ENCODE results near the gene PIP4K2A. TPM values are rescaled to one million over a fixed set of nuclear protein-coding genes. Genes with fewer than 3 reads are reported as not detected.

PIP4K2A gene
- total RNA-seq, 6 donors from 2014 or later = 20.5 to 70.2 (median 34.4) TPM

DNA sequence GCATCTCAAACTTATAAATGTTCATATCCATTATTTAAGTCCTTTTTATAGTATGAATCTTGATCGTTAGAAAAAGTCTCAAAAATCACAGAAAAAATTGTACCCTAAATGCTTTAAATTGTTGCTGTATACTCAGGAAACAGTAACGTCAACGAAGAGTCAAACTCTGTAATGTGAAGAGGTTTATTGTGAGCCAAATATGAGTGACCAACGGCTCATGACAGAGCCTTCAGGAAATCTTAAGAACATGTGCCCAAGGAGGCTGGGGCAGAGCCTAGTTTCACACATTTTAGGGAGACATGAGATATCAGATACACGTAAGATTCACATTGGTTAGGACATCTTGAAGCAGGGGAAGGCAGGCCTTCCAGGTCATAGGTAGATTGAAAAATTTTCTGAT is 86.1 kb downstream of the PIP4K2A start:
- ATAC-seq (ENCODE audit: low FRiP score in 2 of 2) (no peak), DNase-seq (no peak)
- TF ChIP-seq, protein P1, sequence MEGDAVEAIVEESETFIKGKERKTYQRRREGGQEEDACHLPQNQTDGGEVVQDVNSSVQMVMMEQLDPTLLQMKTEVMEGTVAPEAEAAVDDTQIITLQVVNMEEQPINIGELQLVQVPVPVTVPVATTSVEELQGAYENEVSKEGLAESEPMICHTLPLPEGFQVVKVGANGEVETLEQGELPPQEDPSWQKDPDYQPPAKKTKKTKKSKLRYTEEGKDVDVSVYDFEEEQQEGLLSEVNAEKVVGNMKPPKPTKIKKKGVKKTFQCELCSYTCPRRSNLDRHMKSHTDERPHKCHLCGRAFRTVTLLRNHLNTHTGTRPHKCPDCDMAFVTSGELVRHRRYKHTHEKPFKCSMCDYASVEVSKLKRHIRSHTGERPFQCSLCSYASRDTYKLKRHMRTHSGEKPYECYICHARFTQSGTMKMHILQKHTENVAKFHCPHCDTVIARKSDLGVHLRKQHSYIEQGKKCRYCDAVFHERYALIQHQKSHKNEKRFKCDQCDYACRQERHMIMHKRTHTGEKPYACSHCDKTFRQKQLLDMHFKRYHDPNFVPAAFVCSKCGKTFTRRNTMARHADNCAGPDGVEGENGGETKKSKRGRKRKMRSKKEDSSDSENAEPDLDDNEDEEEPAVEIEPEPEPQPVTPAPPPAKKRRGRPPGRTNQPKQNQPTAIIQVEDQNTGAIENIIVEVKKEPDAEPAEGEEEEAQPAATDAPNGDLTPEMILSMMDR (IDR thresholded peaks at IDR 0.05) = no peak
- TF ChIP-seq POLR2A (IDR thresholded peaks at IDR 0.05) = no peak
- no peak for TF ChIP-seq EP300 (IDR thresholded peaks at IDR 0.05)
- no peak for TF ChIP-seq POLR2AphosphoS5 (IDR thresholded peaks at IDR 0.05)
- Histone ChIP-seq H3K4me1 (peaks cover 35 to 61% (median 49%) of the 10 kb centered on the region in 4 donors), H3K9me3 (no peaks in the 10 kb centered on the region), H3K27ac (no peak overlapping the region), H3K27me3 (no peaks in the 10 kb centered on the region), H3K4me3 (no peak overlapping the region), H3K36me3 (no peaks in the 10 kb centered on the region)
- WGBS, 2 donors = 66 to 78% methylated on average over 5 of the region's 5 CpGs

DNA sequence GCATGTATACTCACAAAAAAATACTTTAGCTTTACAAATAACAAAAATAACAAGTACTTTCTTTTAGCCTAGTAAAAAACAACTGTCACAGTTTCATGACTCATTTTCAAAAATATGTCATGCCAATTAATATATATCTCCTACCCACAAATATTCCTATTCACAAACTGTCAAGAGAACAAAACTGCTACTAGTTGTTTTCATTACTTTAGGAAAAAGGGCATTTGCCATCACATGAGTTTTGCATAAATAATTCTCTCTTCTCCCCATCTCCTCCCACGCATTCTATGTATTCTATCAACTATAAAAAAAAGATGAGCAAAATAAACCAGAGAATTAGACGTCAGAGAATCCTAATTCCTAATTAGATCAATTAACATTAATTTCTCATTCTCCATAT is 87.6 kb downstream of the PIP4K2A start:
- Histone ChIP-seq H3K36me3 (no peaks in the 10 kb centered on the region), H3K27me3 (no peaks in the 10 kb centered on the region), H3K4me1 (peaks cover 38 to 66% (median 52%) of the 10 kb centered on the region in 4 donors), H3K9me3 (no peaks in the 10 kb centered on the region), H3K4me3 (no peak overlapping the region), H3K27ac (no peak overlapping the region)
- no peak for ATAC-seq (ENCODE audit: low FRiP score in 2 of 2)
- TF ChIP-seq POLR2A (IDR thresholded peaks at IDR 0.05) = no peak
- TF ChIP-seq POLR2AphosphoS5 (IDR thresholded peaks at IDR 0.05) = no peak
- no peak for TF ChIP-seq EP300 (IDR thresholded peaks at IDR 0.05)
- TF ChIP-seq, protein P1 (IDR thresholded peaks at IDR 0.05) = no peak
- WGBS, 2 donors = 80 to 84% methylated on average over 2 of the region's 2 CpGs
- no peak for DNase-seq

DNA sequence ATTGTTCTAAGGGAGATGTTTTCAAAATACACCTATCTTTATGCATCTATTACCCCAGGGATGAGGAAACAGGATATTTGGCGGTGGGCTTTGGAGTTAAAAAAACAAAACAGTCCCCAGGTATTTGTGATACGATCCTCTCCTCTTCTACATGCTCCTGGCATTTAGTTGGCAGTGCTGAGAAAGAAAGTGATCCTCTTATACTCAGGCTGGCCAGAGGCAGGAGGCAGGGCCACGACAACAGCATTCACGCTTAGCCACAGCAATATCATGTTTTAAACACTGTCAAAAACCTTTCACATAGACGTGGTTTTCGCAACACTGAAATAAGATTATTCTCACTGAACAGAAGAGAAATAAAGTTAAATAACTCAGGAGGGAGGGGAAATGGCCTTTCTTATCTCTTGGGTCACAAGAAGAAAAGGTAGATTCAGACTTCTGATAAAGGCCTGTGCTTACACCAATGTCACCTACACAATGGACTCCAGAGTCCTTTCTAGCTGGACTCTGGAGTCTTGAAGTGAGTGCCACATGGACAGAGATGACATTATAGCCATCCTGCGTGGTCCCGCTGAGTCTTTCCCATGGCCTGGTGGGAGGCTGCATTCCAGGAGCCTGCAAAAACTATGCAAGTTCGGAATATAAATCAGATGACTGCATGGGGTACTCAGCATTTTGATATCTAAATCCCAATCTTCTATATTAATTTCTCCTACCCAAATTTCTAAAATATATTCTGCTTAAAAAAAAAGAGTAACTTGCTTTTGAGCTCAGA is 88.7 kb downstream of the PIP4K2A start:
- Histone ChIP-seq H3K4me1 (peaks cover 37 to 66% (median 55%) of the 10 kb centered on the region in 4 donors), H3K27ac (peak overlapping the region in 2 of 4 donors; percentile 30 to 35), H3K4me3 (no peak overlapping the region), H3K27me3 (no peaks in the 10 kb centered on the region), H3K36me3 (no peaks in the 10 kb centered on the region), H3K9me3 (no peaks in the 10 kb centered on the region)
- ATAC-seq (ENCODE audit: low FRiP score in 2 of 2) (no peak), DNase-seq (no peak)
- TF ChIP-seq POLR2AphosphoS5 (IDR thresholded peaks at IDR 0.05) (no peak), POLR2A (IDR thresholded peaks at IDR 0.05) (no peak), EP300 (IDR thresholded peaks at IDR 0.05) (no peak)
- TF ChIP-seq, protein P1 (IDR thresholded peaks at IDR 0.05) = no peak
- 68 to 69% methylated on average over 9 of the region's 9 CpGs for WGBS, 2 donors

DNA sequence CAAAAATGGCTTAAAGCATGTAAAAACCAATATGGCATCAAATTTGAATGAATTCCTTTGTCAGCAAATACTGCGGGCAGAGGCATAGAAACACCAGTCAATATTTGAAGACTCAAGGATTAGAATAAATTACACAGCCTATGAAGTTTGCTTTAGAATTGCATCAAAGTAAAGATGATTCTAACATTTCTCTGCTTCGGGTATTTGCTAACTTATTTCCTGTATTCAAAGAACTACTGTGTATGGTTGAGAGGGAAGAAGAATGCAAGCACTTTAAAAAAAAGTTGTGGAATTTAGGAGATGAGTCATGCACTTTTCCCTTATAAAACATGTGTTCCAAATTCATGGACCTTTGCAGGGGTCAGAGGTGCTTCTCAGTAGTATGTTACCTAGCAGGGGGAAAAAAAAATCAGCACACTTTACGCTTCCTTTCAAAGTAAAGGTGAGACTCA is 90.1 kb downstream of the PIP4K2A start:
- no peaks in the 10 kb centered on the region for H3K36me3 ChIP-seq
- no peaks in the 10 kb centered on the region for H3K27me3 ChIP-seq
- ATAC-seq (ENCODE audit: low FRiP score in 2 of 2) = peak; percentile 55 to 72
- DNase-seq = no peak
- no peaks in the 10 kb centered on the region for H3K9me3 ChIP-seq
- peak overlapping the region; percentile 5 to 68 (median 20) for H3K27ac ChIP-seq
- WGBS, 2 donors = 49 to 57% methylated on average over 3 of the region's 3 CpGs
- H3K4me1 ChIP-seq = peaks cover 49 to 65% (median 58%) of the 10 kb centered on the region in 4 donors
- H3K4me3 ChIP-seq = no peak overlapping the region
- TF ChIP-seq POLR2A (IDR thresholded peaks at IDR 0.05) (no peak), EP300 (IDR thresholded peaks at IDR 0.05) (no peak), POLR2AphosphoS5 (IDR thresholded peaks at IDR 0.05) (no peak)
- TF ChIP-seq, protein P1 (IDR thresholded peaks at IDR 0.05) = no peak
